Measurements from ENCODE around the gene GLYATL3. TPM values are rescaled to one million over a fixed set of nuclear protein-coding genes. Genes with fewer than 3 reads are reported as not detected.

Gene GLYATL3
- total and polyA plus RNA-seq, 10 of the 15 experiments (the other 5 are each of a cell fraction or from before 2014, with no cell fraction given): not detected

- WGBS (ENCODE audit: insufficient coverage, insufficient replicate concordance, low lambda C conversion rate, missing lambda C conversion rate): 25% methylated on average over 1 of the region's 1 CpG
- no peak overlapping the region for H3K9ac ChIP-seq (ENCODE audit: control insufficient read depth, insufficient read depth, low read length)
- H2AFZ ChIP-seq (ENCODE audit: control insufficient read depth, low read depth, low read length): no peak overlapping the region
- no peaks in the 10 kb centered on the region; the same call in none of the 2 replicates for H3K4me1 ChIP-seq (ENCODE audit: control insufficient read depth, insufficient read depth, low read length)
- POLR2A ChIA-PET: no interaction called here
- ATAC-seq (no peak), DNase-seq (ENCODE audit: low read depth, low spot score) (no peak), FAIRE-seq (no peak)
- CTCF ChIA-PET: interaction anchor here (0.9 to 1.7 kb wide), 4 partner anchors 21 to 296 kb away, joined by 3 to 5 read pairs (median 4); no protein-coding TSS in a partner anchor
- H3K36me3 ChIP-seq (ENCODE audit: control insufficient read depth in 2 of 2, insufficient read depth in 2 of 2, low read length in 1 of 2): no peaks in the 10 kb centered on the region
- no peaks in the 10 kb centered on the region for H4K20me1 ChIP-seq (ENCODE audit: control insufficient read depth, insufficient read depth)
- no peaks in the 10 kb centered on the region for H3K9me3 ChIP-seq (replicated peaks; ENCODE audit: control insufficient read depth, insufficient read depth, low read length)
- no peak overlapping the region for H3K27ac ChIP-seq (ENCODE audit: control insufficient read depth, insufficient read depth)
- TF ChIP-seq EGR1 (IDR thresholded peaks at IDR 0.05; ENCODE audit: borderline replicate concordance in 1 of 2, low read depth in 2 of 2, low read length in 2 of 2) (no peak), FOXK2 (IDR thresholded peaks at IDR 0.05) (no peak), TCF12 (IDR thresholded peaks at IDR 0.05; ENCODE audit: low read depth, low read length) (no peak), ATF3 (IDR thresholded peaks at IDR 0.05; ENCODE audit: borderline replicate concordance, extremely low read depth, low read depth, low read length) (no peak), CBFB (IDR thresholded peaks at IDR 0.05; ENCODE audit: low read depth) (no peak), WRNIP1 (IDR thresholded peaks at IDR 0.05; ENCODE audit: borderline replicate concordance, low read depth, low read length) (no peak), BMI1 (IDR thresholded peaks at IDR 0.05; ENCODE audit: borderline replicate concordance) (no peak), KAT2A (conservative IDR thresholded peaks at IDR 0.05; ENCODE audit: control insufficient read depth, low read depth, low read length) (no peak), NKRF (conservative IDR thresholded peaks at IDR 0.05) (no peak), NFXL1 (IDR thresholded peaks at IDR 0.05; ENCODE audit: borderline replicate concordance) (no peak), CHD2 (IDR thresholded peaks at IDR 0.05; ENCODE audit: borderline replicate concordance, low read depth, low read length) (no peak), PBX3 (IDR thresholded peaks at IDR 0.05; ENCODE audit: insufficient replicate concordance, low read depth, low read length) (no peak)
- intact Hi-C loops (cut with micrococcal nuclease; ENCODE audit: unreplicated experiment): no loop called here
- H3K27me3 ChIP-seq (replicated peaks in 1 of 2; ENCODE audit: control insufficient read depth in 2 of 2, insufficient read depth in 2 of 2, low read length in 1 of 2): no peaks in the 10 kb centered on the region; a peak in 1 of 4 replicates
- no peak overlapping the region for H3K4me2 ChIP-seq (ENCODE audit: control insufficient read depth, insufficient read depth)
- in situ Hi-C loops (cut with MboI): no loop called here
- RAD21 ChIA-PET (ENCODE audit: unreplicated experiment): interaction anchor here (0.7 to 1.1 kb wide), 3 partner anchors 21 to 53 kb away, joined by 3 read pairs; no protein-coding TSS in a partner anchor
- H3K79me2 ChIP-seq (ENCODE audit: control insufficient read depth, insufficient read depth, low read length): no peaks in the 10 kb centered on the region
- H3K4me3 ChIP-seq: no peak overlapping the region
- BruUV-seq (replicated peaks): no TSS peak
- SMC1A ChIA-PET (ENCODE audit: uncharacterized antibody, unreplicated experiment): interaction anchor here (0.9 to 1.6 kb wide), 3 partner anchors 9 to 43 kb away, joined by 3 to 4 read pairs (median 3); no protein-coding TSS in a partner anchor
Measured at GRCh38 chr6:49553384-49553783, 53.7 kb downstream of the GLYATL3 start.
